ENCODE results near the gene FMNL2.

FMNL2 gene

GRCh38 chr2:152560873-152561595 is 226.1 kb downstream of the FMNL2 start:
- no peak for DNase-seq

DNA sequence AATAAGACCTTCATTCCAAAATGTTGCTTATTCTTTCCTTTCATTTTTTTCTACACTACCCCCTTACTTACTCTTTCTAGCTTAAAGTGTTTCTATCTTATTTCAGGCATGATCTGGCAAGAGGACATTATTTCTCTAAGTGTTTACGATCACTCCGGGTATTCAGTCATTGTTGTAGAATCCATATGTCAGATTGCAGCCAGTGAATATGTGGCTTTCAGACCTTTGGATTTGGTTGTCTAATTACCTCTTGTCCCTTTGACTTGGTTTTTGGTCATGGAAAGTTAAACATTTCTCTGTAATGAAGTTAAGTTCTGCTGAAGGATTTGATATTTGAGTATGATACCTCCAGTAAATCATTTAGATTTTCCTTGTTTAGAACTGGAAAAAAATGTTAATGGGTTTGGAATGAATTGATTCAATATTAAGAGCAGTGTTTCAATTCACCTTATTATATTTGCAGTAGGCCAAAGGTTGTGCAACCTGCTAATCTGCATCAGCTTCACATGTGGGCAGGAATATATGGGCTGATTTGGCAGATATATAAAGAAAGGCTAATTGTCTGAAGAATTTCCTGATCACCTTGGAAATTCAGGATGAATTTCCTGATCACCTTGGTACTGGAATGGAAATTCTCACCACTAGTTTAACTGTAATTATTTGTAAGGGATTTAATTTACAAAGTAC is 227.4 kb downstream of the FMNL2 start:
- DNase-seq = no peak

DNA sequence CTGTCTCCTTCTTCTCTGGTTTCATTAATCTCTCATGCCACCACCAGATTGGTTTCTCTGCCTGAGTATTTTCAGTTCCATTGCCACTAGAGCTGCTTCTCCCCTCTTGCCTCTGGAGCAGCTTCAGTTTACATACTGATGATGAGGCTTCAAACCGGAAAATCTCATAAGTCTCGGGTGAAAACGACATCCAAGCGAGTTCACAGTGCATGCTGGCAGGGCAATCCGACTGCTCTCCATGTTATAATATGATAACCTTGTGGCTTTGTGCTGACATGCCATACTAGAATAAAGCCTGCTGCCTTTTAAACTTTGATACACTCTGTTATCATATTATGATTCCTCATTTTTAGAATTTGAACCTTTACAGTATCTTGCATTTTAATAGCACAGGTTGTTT is 228.8 kb downstream of the FMNL2 start:
- DNase-seq = no peak

- no peak for DNase-seq
These were observed 230.0 kb downstream of the FMNL2 start for GRCh38 chr2:152564754-152565551.

DNA sequence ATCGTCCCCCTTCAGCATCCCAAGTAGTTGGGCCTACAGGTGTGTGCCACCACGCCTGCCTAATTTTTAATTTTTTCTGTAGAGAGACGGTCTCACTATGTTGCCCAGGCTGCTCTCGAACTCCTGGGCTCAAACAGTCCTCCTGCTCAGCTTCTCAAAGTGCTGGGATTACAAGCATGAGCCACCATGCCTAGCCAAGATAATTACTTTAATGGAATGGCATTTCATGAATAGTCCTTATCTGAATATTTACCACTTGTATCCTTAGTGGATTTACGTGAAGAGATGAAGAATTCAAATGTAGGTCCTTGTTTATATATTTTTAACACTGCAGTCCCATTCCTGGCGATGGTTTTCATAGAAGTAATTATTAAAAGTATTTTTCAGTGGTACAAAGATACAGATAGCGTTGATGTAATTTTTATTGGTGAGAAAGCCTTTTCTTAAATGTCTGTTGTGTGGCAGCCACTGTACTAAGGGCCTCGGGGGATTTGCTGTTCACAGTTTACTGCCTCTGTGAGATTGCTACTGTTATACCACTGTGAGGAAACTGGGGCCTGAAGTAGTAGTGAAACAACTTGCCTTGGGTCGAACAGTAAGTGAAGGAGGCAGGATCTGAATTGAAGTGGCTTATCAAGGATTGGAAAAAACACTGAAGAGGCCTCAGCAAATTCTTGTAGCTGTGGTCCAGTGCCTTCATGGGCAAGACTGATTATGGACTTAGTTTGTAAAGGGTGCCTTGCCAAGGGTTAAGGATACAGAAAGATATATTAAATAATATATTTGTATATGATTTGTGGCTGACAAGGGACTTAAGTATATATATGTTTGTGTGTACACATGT is 231.1 kb downstream of the FMNL2 start:
- no peak for DNase-seq

DNA sequence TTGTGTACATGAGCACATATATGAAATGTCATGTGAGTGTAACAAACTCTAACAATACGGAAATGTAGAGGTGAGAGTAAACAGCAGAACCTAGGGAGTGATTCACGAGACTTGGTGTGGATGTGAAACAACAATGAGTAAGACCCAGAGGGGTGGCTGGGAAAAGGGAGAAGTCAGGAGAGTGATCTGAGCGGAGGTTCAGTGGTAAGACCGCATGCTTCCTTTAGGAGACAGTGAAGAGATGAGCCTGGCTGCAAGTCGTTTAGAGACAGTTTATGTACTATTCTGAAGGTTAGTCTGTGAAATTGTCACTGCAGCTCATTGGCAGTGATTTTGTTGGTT is 231.7 kb downstream of the FMNL2 start:
- DNase-seq = no peak

DNA sequence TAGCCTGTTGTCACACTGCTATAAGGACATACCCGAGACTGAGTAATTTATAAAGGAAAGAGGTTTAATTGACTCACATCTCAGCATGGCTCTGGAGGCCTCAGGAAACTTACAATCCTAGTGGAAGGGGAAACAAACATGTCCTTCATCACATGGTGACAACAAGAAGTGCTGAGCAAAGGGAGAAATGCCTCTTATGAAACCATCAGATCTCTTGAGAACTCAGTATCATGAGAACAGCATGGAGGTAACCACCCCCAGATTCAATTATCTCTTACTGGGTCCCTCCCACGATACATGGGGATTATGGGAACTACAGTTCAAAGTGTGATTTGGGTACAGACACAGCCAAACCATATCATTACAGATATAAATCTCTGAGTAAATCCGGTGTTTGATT is 233.6 kb downstream of the FMNL2 start:
- DNase-seq = no peak

GRCh38 chr2:152569186-152569585 is 234.2 kb downstream of the FMNL2 start:
- no peak for DNase-seq

DNA sequence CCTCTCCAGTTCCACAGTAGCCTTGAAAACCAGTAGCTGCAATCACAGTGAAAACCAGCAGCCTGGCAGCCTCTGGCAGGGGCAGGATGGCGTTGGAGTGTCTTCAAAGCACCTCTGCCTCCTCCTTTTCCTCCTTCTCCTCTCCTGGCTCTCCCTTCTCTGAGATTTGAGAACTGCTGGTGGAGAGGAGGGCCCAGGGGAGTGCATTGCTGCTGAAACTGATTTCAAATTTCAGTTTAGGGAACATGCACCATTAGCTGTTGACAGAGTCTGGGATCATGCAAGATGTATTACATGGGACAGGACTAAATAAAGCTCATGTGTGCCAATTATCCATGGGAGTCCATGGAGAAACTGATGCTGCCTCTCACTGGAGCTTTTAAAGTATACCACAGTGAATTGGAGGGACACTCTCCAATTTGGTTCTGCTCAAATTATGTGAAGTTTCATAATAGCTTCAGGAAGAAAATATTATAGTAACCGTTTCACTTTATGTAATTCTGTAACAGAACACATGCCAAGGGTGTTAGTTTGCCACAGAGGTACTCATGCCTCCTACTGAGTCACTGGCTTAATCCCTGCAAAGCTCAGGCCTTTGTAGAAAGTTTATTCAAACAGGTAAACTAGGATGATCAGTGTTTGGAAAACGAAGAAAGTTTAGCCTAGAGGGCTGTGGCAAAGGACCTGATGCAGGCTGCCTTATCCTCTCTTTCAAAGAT is 236.2 kb downstream of the FMNL2 start:
- no peak for DNase-seq

- DNase-seq = no peak
These were observed 237.1 kb downstream of the FMNL2 start for GRCh38 chr2:152572031-152572430.

GRCh38 chr2:152573168-152573567 is 238.2 kb downstream of the FMNL2 start:
- DNase-seq = no peak

- DNase-seq = no peak
These were observed 242.6 kb downstream of the FMNL2 start for GRCh38 chr2:152577579-152577978.

- no peak for DNase-seq
These were observed 243.6 kb downstream of the FMNL2 start for GRCh38 chr2:152578573-152578972.

- DNase-seq = no peak
These were observed 245.7 kb downstream of the FMNL2 start for GRCh38 chr2:152580714-152581113.

- DNase-seq = no peak
These were observed 246.4 kb downstream of the FMNL2 start for GRCh38 chr2:152581360-152581759.

- no peak for DNase-seq
These were observed 247.1 kb downstream of the FMNL2 start for GRCh38 chr2:152582081-152582480.

GRCh38 chr2:152583512-152584229 is 248.7 kb downstream of the FMNL2 start:
- DNase-seq = no peak

GRCh38 chr2:152584301-152584700 is 249.3 kb downstream of the FMNL2 start:
- DNase-seq = no peak

DNA sequence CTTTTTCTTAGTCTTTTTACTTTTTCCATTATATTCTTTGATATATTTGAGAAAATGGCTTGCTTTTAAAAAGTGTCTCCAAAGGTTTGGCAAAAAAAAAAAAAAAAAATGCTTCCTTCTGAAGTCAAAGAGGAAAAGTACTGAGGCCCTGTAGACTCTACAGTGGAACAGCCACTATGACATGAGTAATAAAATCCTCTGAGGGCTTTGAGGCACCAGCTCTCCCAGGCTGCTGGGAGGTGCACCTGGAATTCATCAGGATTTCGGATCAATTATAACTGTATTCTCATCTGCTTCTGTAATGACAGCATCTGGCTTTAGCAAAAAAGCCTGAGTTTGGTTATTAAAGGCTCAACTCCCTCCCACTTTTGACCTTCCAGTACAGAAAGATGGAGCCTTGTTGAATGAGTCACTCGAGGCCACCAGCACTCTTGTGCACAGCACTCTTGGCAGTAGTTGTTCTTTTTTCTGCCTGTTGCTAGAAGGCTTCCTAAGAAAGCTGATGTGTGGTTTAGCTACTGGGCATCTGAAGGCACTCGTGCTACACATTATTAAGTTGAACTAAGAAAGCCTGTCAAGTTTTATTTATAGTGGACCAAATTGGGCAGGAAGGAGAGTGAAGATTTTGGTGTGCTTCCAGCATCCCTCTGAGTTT is 251.0 kb downstream of the FMNL2 start:
- no peak for DNase-seq

- no peak for DNase-seq
These were observed 252.4 kb downstream of the FMNL2 start for GRCh38 chr2:152587187-152587947.

Measured in COR-L47 (cell line).